Measurements from ENCODE around the gene ACOT12.

GRCh38 chr5:81370912-81371311, 23.0 kb downstream of the ACOT12 start:
- TF ChIP-seq CTCF (conservative IDR thresholded peaks at IDR 0.05 in 1 of 2, IDR thresholded peaks at IDR 0.05 in 1 of 2; ENCODE audit: low read depth in 1 of 2, low read length in 2 of 2) (no peak), EZH2 (IDR thresholded peaks at IDR 0.05; ENCODE audit: low read length, missing control alignments) (no peak)

All from fibroblast of lung (primary cell).